H54 (cell line): ENCODE results near the gene OXCT2.
"Not testable (repeated sequence)": the region's sequence is repeated elsewhere in the genome, so short reads cannot be mapped to it uniquely, and the experiment has no call there.

Source experiments
- DNase-seq: peaks from one replicate; pipeline ENCODE4 v3.0.0; 2011; ENCODE audit warnings: low spot score, mixed read lengths; ENCODE audit not compliant: insufficient read length
- FAIRE-seq: peaks from 3 replicates; lab custom pipeline; 2011; peaks lifted over from hg19 to GRCh38; lab: Jason Lieb, UNC
- POLR2A ChIP-seq: IDR thresholded peaks from 2 replicates; pipeline ENCODE4 v1.6.1; 2011; ENCODE audit warnings: low read depth, mild to moderate bottlenecking, low read length

OXCT2 gene

GRCh38 chr1:39771022-39771532, at the start of gene OXCT2:
OXCT2 (minus strand) TSS chr1:39771348; CDS start chr1:39771255, 93 bp downstream.
- not testable (repeated sequence) for FAIRE-seq, DNase-seq

- no peak for FAIRE-seq
- no peak for TF ChIP-seq POLR2A
- no peak for DNase-seq
These were observed 48.1 kb upstream of the OXCT2 start for GRCh38 chr1:39819091-39819812.

DNA sequence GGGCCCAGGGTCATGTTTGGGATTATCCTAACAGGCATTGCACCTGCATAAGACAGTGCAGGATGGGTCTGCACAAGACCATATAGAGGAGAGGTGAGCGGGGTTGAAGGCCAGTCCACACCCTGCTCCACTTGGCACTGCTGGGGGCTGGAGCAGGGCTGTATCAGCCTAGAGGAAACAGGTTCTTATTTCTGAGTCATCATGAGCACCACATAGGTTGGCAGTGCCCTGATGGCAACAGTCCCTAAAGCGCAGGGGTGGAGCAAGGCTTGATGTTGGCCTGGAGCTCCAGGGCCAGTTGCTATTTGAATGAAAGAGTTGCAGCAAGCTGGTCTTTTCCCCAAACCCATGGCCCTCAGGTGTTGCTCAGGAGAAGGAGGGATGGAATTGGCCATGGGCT, 47.3 kb upstream of the OXCT2 start:
- FAIRE-seq (no peak), DNase-seq (no peak)
- no peak for TF ChIP-seq POLR2A

- not testable (repeated sequence) for DNase-seq, FAIRE-seq
These were observed 46.2 kb upstream of the OXCT2 start for GRCh38 chr1:39817091-39817932.

- peak; percentile 58 for FAIRE-seq
- no peak for TF ChIP-seq POLR2A
- DNase-seq, result peak; percentile 66
These were observed 45.4 kb upstream of the OXCT2 start for GRCh38 chr1:39816415-39817090.

- no peak for TF ChIP-seq POLR2A
- DNase-seq (no peak), FAIRE-seq (no peak)
These were observed 41.8 kb upstream of the OXCT2 start for GRCh38 chr1:39812913-39813312.

- FAIRE-seq (no peak), DNase-seq (no peak)
- no peak for TF ChIP-seq POLR2A
These were observed 37.8 kb upstream of the OXCT2 start for GRCh38 chr1:39808784-39809517.

- DNase-seq (no peak), FAIRE-seq (no peak)
- TF ChIP-seq POLR2A, result no peak
These were observed 34.2 kb upstream of the OXCT2 start for GRCh38 chr1:39805385-39805784.

- DNase-seq, result no peak
- FAIRE-seq, result no peak
- TF ChIP-seq POLR2A, result no peak
These were observed 31.5 kb upstream of the OXCT2 start for GRCh38 chr1:39802496-39803260.

GRCh38 chr1:39800471-39800835, 29.3 kb upstream of the OXCT2 start:
- FAIRE-seq (no peak), DNase-seq (no peak)
- no peak for TF ChIP-seq POLR2A

DNA sequence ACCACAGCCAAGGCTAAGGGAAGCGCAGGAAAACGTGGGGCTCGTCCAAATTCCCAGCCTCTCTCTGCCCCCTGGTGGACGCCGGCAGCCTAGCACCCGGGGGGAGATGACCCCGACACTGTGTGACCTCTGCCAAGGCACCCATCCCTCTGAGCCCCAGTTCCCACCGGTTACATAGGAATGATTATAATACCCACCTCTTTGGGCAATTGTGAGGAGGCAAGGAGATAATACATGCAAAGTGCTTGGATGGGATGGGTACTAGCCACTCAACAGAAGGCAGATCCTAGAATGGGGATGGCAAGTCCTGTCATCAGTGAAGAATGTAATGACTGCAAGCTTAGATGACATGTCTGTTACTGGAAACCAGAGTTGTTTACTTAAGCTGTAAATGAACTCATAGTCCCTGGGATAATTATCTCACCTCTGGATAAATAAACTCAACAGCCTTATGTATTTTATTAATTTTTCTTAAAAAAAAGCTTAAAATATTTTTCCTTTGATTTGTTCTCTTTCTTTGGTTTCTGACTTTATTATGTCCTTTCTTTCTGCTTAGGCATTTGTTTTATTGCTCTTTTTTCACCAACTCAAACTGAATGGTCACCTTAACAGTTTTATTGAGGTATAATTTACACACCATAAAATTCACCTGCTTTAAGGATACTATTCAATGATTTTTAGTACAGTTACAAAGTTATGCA, 28.8 kb upstream of the OXCT2 start:
- TF ChIP-seq POLR2A, result no peak
- DNase-seq (peak; percentile 97), FAIRE-seq (peak; percentile 27)

- not testable (repeated sequence) for FAIRE-seq, DNase-seq
These were observed 28.0 kb upstream of the OXCT2 start for GRCh38 chr1:39798859-39799769.
